SK-N-DZ (cell line): ENCODE results near the gene PIBF1.
"Not testable (repeated sequence)": the region's sequence is repeated elsewhere in the genome, so short reads cannot be mapped to it uniquely, and the experiment has no call there.

Experiments used
- DNase-seq: peaks from one replicate; pipeline ENCODE4 v3.0.0-alpha.2; 2015; ENCODE audit warnings: low spot score

The PIBF1 gene

GRCh38 chr13:72896869-72897268, 114.9 kb downstream of the PIBF1 start:
- no peak for DNase-seq

- not testable (repeated sequence) for DNase-seq
Measured at GRCh38 chr13:72901546-72901945, 119.6 kb downstream of the PIBF1 start.

GRCh38 chr13:72908416-72908815, 126.5 kb downstream of the PIBF1 start:
- DNase-seq, result no peak

GRCh38 chr13:72911981-72912380, 130.0 kb downstream of the PIBF1 start:
- DNase-seq, result no peak

GRCh38 chr13:72920097-72920496, 138.2 kb downstream of the PIBF1 start:
- no peak for DNase-seq

- no peak for DNase-seq
Measured at GRCh38 chr13:72931311-72931710, 149.4 kb downstream of the PIBF1 start.

GRCh38 chr13:72932250-72932649, 150.3 kb downstream of the PIBF1 start:
- DNase-seq, result no peak

GRCh38 chr13:72946267-72946666, 164.3 kb downstream of the PIBF1 start:
- not testable (repeated sequence) for DNase-seq

GRCh38 chr13:72952529-72953141, 170.7 kb downstream of the PIBF1 start:
- DNase-seq, result no peak

- no peak for DNase-seq
Measured at GRCh38 chr13:72953391-72953965, 171.5 kb downstream of the PIBF1 start.

- no peak for DNase-seq
Measured at GRCh38 chr13:72959643-72960042, 177.7 kb downstream of the PIBF1 start.

GRCh38 chr13:72960114-72960513, 178.2 kb downstream of the PIBF1 start:
- DNase-seq, result no peak

- no peak for DNase-seq
Measured at GRCh38 chr13:72960541-72960940, 178.6 kb downstream of the PIBF1 start.

- DNase-seq, result no peak
Measured at GRCh38 chr13:72963762-72964161, 181.8 kb downstream of the PIBF1 start.

GRCh38 chr13:72970301-72970880, 188.5 kb downstream of the PIBF1 start:
- no peak for DNase-seq

- no peak for DNase-seq
Measured at GRCh38 chr13:72970956-72971355, 189.0 kb downstream of the PIBF1 start.

- no peak for DNase-seq
Measured at GRCh38 chr13:72973234-72973633, 191.3 kb downstream of the PIBF1 start.

GRCh38 chr13:72983085-72983768, 201.3 kb downstream of the PIBF1 start:
- DNase-seq, result no peak

- no peak for DNase-seq
Measured at GRCh38 chr13:72985610-72986009, 203.7 kb downstream of the PIBF1 start.

GRCh38 chr13:72986197-72986596, 204.3 kb downstream of the PIBF1 start:
- no peak for DNase-seq

GRCh38 chr13:72990953-72991352, 209.0 kb downstream of the PIBF1 start:
- no peak for DNase-seq

- DNase-seq, result no peak
Measured at GRCh38 chr13:72998012-72998411, 216.1 kb downstream of the PIBF1 start.
